ENCODE measurements around the gene RHOB.
"Not testable (repeated sequence)": the region's sequence is repeated elsewhere in the genome, so short reads cannot be mapped to it uniquely, and the experiment has no call there.

Gene RHOB

GRCh38 chr2:20476481-20476880 lies 29.6 kb downstream of the RHOB start:
- no peak for DNase-seq (ENCODE audit: low read depth)

GRCh38 chr2:20476950-20477349 lies 30.1 kb downstream of the RHOB start:
- no peak for DNase-seq (ENCODE audit: low read depth)

- DNase-seq (ENCODE audit: low read depth) = no peak
Observed at GRCh38 chr2:20478961-20479360, 32.1 kb downstream of the RHOB start.

- no peak for DNase-seq (ENCODE audit: low read depth)
Observed at GRCh38 chr2:20479835-20480234, 33.0 kb downstream of the RHOB start.

GRCh38 chr2:20480913-20481312 lies 34.0 kb downstream of the RHOB start:
- no peak for DNase-seq (ENCODE audit: low read depth)

DNA sequence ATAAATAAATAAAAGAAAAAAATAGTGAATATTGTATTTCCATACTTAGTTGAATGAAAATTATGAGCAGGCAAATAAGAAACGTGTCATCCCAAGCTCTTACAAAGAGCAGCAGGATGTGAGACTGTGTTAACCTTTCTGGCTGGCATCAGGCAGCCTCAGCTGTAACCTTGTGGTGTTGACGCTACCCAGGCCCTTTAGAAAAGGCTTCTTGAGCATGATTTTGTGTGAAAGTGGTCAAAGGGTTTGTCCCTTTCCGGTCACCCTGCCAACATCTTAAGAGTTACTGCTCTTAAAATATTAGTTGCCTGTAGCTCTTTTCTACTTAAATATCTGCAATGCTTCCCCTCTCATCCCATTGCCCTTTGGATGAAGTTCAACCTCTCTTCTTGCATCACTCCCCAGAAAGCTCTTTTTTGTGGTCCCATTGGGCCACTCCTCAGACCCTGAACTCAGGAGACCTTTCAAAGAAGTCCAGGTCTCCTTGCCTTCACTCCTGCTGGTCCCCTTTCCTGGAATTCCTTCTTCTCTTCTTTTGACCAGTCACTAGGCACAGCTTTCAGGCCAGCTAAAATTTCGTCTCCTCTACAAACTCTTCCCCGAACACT lies 35.0 kb downstream of the RHOB start:
- no peak for DNase-seq (ENCODE audit: low read depth)

GRCh38 chr2:20482725-20483124 lies 35.9 kb downstream of the RHOB start:
- DNase-seq (ENCODE audit: low read depth) = no peak

GRCh38 chr2:20483194-20483895 lies 36.5 kb downstream of the RHOB start:
- DNase-seq (ENCODE audit: low read depth) = peak; percentile 26

DNA sequence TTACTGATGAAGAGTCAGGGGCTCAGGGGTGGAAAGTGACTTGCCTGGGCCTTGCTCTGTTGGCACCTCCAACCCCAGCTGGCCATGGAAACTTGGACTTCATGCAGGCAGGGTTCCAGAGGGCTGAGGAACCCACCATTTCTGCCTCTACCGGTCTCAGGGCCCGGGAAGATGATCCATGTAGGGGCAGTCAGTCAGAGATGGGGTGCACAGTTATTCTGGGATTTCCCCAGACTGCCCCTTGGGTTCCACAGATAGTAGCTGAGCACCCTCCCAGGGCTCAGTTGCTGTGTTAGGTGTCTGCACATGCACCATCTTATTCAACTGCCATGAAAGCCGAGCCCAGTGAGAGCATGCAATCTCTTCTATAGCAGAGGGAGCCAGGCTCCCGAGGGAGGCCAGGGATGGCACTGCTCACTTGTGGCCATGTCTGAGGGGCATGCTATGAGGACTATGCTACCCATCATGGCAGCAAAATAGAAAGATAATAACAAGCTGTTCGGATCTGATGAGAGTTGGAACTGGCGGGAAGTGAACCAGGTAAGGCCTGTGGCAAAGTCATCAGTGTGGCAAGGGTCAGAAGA lies 37.3 kb downstream of the RHOB start:
- DNase-seq (ENCODE audit: low read depth) = no peak

GRCh38 chr2:20484810-20485611 lies 38.1 kb downstream of the RHOB start:
- DNase-seq (ENCODE audit: low read depth) = no peak

GRCh38 chr2:20485612-20486388 lies 38.9 kb downstream of the RHOB start:
- DNase-seq (ENCODE audit: low read depth) = no peak

DNA sequence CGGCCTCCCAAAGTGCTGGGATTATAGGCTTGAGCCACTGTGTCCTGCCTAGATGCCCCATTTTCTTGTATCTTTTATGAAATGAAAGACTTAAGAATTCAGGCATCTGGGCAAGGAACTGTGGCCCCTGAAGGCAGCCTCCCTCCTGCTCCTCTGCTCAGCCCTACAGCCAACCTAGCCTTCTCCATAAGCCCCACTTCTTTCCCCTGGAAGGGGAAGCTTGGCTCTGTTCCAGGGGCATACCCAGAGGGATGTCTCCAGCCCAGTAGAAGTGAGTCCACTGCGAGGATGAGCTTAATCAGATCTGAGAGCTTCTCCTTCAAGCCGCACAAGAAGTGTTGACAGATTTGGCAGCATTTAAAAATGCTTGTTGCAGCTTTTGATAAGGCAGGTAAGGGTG lies 39.7 kb downstream of the RHOB start:
- DNase-seq (ENCODE audit: low read depth) = no peak

DNA sequence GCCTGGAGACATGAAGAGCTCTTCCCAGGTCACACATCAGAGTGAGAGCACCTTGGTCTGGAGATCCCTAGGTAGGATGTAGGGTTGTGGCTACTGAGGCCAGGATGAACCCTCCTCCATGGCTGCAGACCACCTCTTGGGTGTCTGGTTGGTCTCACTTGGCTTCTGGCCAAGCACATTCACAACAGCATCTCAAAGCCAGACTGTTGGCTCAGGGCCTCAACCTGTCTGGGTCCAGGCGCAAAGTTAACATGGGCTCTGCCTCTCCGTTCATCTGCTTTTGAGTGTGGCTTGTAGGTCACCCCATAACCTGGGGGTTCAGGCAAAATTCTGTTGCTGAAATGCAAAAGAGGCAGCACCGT lies 40.1 kb downstream of the RHOB start:
- DNase-seq (ENCODE audit: low read depth) = no peak

GRCh38 chr2:20487392-20488174 lies 40.7 kb downstream of the RHOB start:
- no peak for DNase-seq (ENCODE audit: low read depth)

DNA sequence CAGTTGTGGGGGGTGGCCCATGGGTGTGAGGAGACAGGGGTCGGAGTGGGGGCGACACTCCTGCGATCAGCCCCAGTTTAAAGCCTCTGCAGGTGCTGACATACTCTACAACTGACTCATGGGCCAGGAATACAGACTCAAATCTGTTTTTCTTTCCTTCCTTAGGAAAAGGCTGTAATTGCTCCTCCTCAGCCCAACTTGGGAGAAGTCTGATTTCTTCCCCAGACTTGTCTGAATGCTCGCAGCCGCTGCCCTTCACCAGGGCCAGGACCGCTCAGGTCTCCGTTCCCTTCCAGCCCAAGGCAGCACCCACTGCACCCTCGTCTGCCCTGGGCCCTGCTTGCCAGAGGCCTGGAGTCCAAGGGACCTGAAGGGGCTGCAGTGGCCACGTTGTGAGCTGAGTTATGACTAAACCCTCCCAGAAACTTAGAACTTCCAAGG lies 41.3 kb downstream of the RHOB start:
- DNase-seq (ENCODE audit: low read depth) = no peak

GRCh38 chr2:20488782-20489181 lies 41.9 kb downstream of the RHOB start:
- DNase-seq (ENCODE audit: low read depth) = no peak

DNA sequence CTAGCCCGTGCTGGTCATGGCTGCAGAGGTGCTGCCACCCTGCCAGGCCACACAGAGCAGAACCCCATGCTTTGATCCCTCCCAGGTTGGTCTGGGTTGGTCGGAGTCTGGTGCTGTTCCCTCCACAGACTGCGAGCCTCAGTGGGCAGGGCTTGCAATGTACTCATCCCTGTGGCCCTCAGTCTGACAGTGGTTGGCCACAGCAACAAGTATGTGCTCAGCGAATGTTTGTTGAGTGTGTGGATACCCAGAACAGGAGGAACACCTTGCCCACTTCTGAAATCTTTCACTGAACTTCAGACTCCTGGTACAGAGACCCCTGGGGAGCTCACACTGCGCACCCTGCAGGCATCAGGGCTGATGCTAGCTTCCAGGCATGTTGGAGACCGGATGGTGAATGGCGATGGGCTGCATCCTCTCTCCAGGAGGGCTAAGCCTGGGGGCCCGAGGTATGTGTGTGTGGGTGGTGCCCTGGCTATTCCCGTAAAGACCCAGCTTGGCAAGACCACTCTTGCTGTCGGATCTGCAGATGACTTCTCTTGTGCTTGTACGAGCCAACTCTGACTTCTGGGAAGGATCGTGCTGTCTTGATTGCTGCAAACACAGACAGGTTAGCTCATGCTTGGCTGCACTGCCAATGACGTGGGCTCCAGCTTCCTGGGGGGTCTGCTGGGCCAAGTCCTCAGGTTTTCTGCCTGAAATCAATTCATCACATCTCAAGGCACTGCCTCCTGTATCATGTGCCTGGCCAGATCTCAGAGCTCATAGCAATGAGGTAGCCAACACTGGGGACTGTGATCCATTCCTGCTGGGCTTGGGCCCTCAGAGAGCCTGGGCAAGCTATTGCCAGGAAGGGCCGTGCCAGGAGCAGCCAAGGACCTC lies 43.7 kb downstream of the RHOB start:
- DNase-seq (ENCODE audit: low read depth) = peak; percentile 22

- no peak for DNase-seq (ENCODE audit: low read depth)
Observed at GRCh38 chr2:20491739-20492531, 45.1 kb downstream of the RHOB start.

DNA sequence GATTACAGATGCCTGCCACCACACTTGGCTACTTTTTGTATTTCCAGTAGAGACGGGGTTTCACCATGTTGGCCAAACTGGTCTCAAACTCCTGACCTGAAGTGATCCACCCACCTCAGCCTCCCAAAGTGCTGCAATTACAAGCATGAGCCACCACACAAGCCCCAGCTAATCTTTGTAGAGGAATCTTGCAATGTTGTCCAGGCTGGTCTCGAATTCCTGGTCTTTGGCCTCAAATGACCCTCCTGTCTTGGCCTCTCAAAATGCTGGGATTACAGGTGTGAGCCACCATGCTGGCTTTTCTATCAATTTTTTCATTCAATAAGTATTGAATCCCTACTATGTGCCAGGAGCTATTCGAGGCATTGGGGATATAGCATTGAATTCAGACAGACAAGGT lies 46.2 kb downstream of the RHOB start:
- DNase-seq (ENCODE audit: low read depth) = not testable (repeated sequence)

All from fibroblast of gingiva (primary cell).